TTC549 (cell line): Measurements from ENCODE around the gene CUX1.
"Not testable (repeated sequence)": the region's sequence is repeated elsewhere in the genome, so short reads cannot be mapped to it uniquely, and the experiment has no call there.

Experiments used
- FAIRE-seq: peaks from 2 replicates; lab custom pipeline; 2012; peaks lifted over from hg19 to GRCh38; lab: Jason Lieb, UNC

The CUX1 gene

GRCh38 chr7:101854084-101854865 is 36.8 kb downstream of the CUX1 start:
- no peak for FAIRE-seq

- no peak for FAIRE-seq
These were observed 39.3 kb downstream of the CUX1 start for GRCh38 chr7:101856473-101857357.

GRCh38 chr7:101857358-101857811 is 40.0 kb downstream of the CUX1 start:
- FAIRE-seq = no peak

GRCh38 chr7:101858437-101859385 is 41.3 kb downstream of the CUX1 start:
- FAIRE-seq = no peak

- no peak for FAIRE-seq
These were observed 42.1 kb downstream of the CUX1 start for GRCh38 chr7:101859411-101860106.

GRCh38 chr7:101860316-101861217 is 43.1 kb downstream of the CUX1 start:
- no peak for FAIRE-seq

GRCh38 chr7:101861218-101861775 is 43.9 kb downstream of the CUX1 start:
- FAIRE-seq = no peak

GRCh38 chr7:101862280-101863220 is 45.1 kb downstream of the CUX1 start:
- FAIRE-seq = no peak

GRCh38 chr7:101863598-101863997 is 46.2 kb downstream of the CUX1 start:
- FAIRE-seq = no peak

- FAIRE-seq = no peak
These were observed 46.6 kb downstream of the CUX1 start for GRCh38 chr7:101864039-101864438.

- FAIRE-seq = no peak
These were observed 47.6 kb downstream of the CUX1 start for GRCh38 chr7:101865031-101865430.

- no peak for FAIRE-seq
These were observed 48.0 kb downstream of the CUX1 start for GRCh38 chr7:101865455-101865854.

GRCh38 chr7:101866328-101866727 is 48.9 kb downstream of the CUX1 start:
- no peak for FAIRE-seq

GRCh38 chr7:101867265-101867664 is 49.8 kb downstream of the CUX1 start:
- FAIRE-seq = no peak

- FAIRE-seq = not testable (repeated sequence)
These were observed 50.3 kb downstream of the CUX1 start for GRCh38 chr7:101867681-101868080.

GRCh38 chr7:101868191-101868950 is 50.9 kb downstream of the CUX1 start:
- no peak for FAIRE-seq

- FAIRE-seq = no peak
These were observed 51.8 kb downstream of the CUX1 start for GRCh38 chr7:101869026-101869900.
